Measurements from ENCODE around the gene TERF2IP.

Gene TERF2IP

DNA sequence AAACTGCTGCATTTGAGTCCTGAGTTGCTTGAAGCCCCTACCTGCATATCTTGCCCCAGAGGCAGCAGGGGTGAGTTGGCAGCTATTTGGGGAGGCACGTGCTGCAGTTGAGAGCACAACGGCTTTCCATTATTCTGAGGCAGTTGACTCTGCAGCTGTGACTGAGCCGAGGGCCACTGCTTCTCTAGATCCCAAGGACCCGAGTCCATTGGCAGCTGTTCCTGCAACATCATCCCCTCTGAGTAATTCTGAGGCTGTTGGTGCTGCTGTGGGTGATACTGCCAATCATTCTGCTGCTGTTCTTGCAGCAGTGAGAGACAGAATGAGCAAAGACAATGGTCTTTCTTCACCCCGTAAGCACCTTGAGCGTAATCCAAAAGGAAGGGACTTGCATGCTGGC lies 12.7 kb downstream of the TERF2IP start:
- H3K36me3 ChIP-seq (ENCODE audit: control insufficient read depth, insufficient read depth, low read length): peaks cover 13% of the 10 kb centered on the region
- H3K4me3 ChIP-seq (replicated peaks; ENCODE audit: low read depth, low read length): no peak overlapping the region
- no peak for DNase-seq (ENCODE audit: extremely low read depth, insufficient read length)
- TF ChIP-seq, protein P1, sequence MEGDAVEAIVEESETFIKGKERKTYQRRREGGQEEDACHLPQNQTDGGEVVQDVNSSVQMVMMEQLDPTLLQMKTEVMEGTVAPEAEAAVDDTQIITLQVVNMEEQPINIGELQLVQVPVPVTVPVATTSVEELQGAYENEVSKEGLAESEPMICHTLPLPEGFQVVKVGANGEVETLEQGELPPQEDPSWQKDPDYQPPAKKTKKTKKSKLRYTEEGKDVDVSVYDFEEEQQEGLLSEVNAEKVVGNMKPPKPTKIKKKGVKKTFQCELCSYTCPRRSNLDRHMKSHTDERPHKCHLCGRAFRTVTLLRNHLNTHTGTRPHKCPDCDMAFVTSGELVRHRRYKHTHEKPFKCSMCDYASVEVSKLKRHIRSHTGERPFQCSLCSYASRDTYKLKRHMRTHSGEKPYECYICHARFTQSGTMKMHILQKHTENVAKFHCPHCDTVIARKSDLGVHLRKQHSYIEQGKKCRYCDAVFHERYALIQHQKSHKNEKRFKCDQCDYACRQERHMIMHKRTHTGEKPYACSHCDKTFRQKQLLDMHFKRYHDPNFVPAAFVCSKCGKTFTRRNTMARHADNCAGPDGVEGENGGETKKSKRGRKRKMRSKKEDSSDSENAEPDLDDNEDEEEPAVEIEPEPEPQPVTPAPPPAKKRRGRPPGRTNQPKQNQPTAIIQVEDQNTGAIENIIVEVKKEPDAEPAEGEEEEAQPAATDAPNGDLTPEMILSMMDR (IDR thresholded peaks at IDR 0.05; ENCODE audit: insufficient read depth, low read length, poor library complexity, severe bottlenecking): no peak
- H3K27me3 ChIP-seq (replicated peaks; ENCODE audit: control insufficient read depth, insufficient read depth, low read length): no peaks in the 10 kb centered on the region

DNA sequence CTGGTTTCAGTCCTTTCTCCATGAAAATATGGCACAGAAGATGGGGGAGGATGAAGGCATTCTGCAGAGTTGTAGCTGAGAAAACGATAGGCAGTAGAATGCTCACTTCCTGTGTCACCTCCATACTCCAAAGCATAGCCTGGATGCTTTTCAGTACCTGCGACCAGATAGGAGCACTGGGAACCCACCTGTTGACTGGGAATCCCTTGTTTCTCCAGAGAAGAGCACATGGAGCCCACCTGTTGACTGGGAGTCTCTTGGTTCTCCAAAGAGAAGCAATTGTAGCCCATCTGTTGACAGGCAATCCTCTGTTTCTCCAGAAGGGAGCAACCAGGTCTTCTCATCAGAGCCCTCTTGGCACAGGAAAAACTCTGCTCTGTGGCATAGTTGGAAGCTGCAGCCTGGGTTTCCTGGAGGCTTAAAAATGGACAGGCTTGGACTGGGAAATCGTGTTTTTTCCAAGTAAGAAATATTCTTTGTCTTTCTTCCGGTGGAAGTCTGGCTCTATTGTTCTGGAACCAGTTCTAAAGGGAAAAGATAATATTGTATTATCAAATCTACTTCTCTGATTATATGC lies 13.2 kb downstream of the TERF2IP start:
- no peak for DNase-seq (ENCODE audit: extremely low read depth, insufficient read length)
- TF ChIP-seq, protein P1 (IDR thresholded peaks at IDR 0.05; ENCODE audit: insufficient read depth, low read length, poor library complexity, severe bottlenecking): no peak
- H3K27me3 ChIP-seq (replicated peaks; ENCODE audit: control insufficient read depth, insufficient read depth, low read length): no peaks in the 10 kb centered on the region
- H3K36me3 ChIP-seq (ENCODE audit: control insufficient read depth, insufficient read depth, low read length): peaks cover 11% of the 10 kb centered on the region
- no peak overlapping the region for H3K4me3 ChIP-seq (replicated peaks; ENCODE audit: low read depth, low read length)

- H3K27me3 ChIP-seq (replicated peaks; ENCODE audit: control insufficient read depth, insufficient read depth, low read length): no peaks in the 10 kb centered on the region
- TF ChIP-seq, protein P1 (IDR thresholded peaks at IDR 0.05; ENCODE audit: insufficient read depth, low read length, poor library complexity, severe bottlenecking): no peak
- no peak for DNase-seq (ENCODE audit: extremely low read depth, insufficient read length)
- no peak overlapping the region for H3K4me3 ChIP-seq (replicated peaks; ENCODE audit: low read depth, low read length)
- no peaks in the 10 kb centered on the region for H3K36me3 ChIP-seq (ENCODE audit: control insufficient read depth, insufficient read depth, low read length)
Measured at GRCh38 chr16:75667503-75667902, 19.9 kb downstream of the TERF2IP start.

- TF ChIP-seq, protein P1 (IDR thresholded peaks at IDR 0.05; ENCODE audit: insufficient read depth, low read length, poor library complexity, severe bottlenecking): no peak
- H3K36me3 ChIP-seq (ENCODE audit: control insufficient read depth, insufficient read depth, low read length): no peaks in the 10 kb centered on the region
- no peaks in the 10 kb centered on the region for H3K27me3 ChIP-seq (replicated peaks; ENCODE audit: control insufficient read depth, insufficient read depth, low read length)
- DNase-seq (ENCODE audit: extremely low read depth, insufficient read length): no peak
- H3K4me3 ChIP-seq (replicated peaks; ENCODE audit: low read depth, low read length): no peak within 1 kb of the TSS
Measured at GRCh38 chr16:75676909-75677308, 29.3 kb downstream of the TERF2IP start, which contains the start of gene CPHXL2. TSS of gene CPHXL2 (minus strand) at chr16:75677009. CDS start at chr16:75676999, 10 bp downstream.

DNA sequence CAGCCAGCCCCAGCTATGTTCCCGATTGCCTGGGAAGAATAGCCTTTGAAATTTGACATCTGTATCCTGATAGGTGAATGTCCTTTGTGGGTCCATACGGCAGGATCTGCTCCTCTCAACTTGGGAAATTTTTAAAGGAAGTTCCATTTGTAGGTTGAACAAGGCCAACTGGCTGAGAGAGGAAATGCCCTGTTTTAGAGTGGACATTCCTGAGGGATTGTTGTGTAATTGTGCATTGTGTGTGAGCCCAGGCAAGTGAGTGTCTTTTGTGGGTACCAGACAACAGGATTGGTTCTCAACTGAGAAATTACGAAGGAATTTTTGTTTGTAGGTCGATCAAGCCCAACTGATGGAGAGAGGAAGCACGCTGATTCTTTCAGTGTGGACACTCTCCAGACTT lies 31.8 kb downstream of the TERF2IP start:
- no peak overlapping the region for H3K4me3 ChIP-seq (replicated peaks; ENCODE audit: low read depth, low read length)
- DNase-seq (ENCODE audit: extremely low read depth, insufficient read length): no peak
- TF ChIP-seq, protein P1 (IDR thresholded peaks at IDR 0.05; ENCODE audit: insufficient read depth, low read length, poor library complexity, severe bottlenecking): no peak
- no peaks in the 10 kb centered on the region for H3K36me3 ChIP-seq (ENCODE audit: control insufficient read depth, insufficient read depth, low read length)
- H3K27me3 ChIP-seq (replicated peaks; ENCODE audit: control insufficient read depth, insufficient read depth, low read length): no peaks in the 10 kb centered on the region

- H3K4me3 ChIP-seq (replicated peaks; ENCODE audit: low read depth, low read length): no peak overlapping the region
- no peaks in the 10 kb centered on the region for H3K27me3 ChIP-seq (replicated peaks; ENCODE audit: control insufficient read depth, insufficient read depth, low read length)
- no peak for DNase-seq (ENCODE audit: extremely low read depth, insufficient read length)
- H3K36me3 ChIP-seq (ENCODE audit: control insufficient read depth, insufficient read depth, low read length): no peaks in the 10 kb centered on the region
- TF ChIP-seq, protein P1 (IDR thresholded peaks at IDR 0.05; ENCODE audit: insufficient read depth, low read length, poor library complexity, severe bottlenecking): no peak
Measured at GRCh38 chr16:75682308-75682707, 34.7 kb downstream of the TERF2IP start.
